Measurements from ENCODE around the gene MYORG.

The MYORG gene

GRCh38 chr9:34384368-34385165 lies 7.9 kb upstream of the MYORG start:
- no peak for DNase-seq

- no peak for DNase-seq
Measured at GRCh38 chr9:34383904-34384303, 7.2 kb upstream of the MYORG start.

GRCh38 chr9:34382879-34383278 lies 6.2 kb upstream of the MYORG start:
- DNase-seq, result no peak

- DNase-seq, result no peak
Measured at GRCh38 chr9:34382054-34382453, 5.4 kb upstream of the MYORG start.

- no peak for DNase-seq
Measured at GRCh38 chr9:34381323-34381722, 4.6 kb upstream of the MYORG start.

GRCh38 chr9:34380511-34381315 lies 4.0 kb upstream of the MYORG start:
- DNase-seq, result peak; percentile 79

- DNase-seq, result no peak
Measured at GRCh38 chr9:34380034-34380510, 3.4 kb upstream of the MYORG start.

- peak; percentile 89 for DNase-seq
Measured at GRCh38 chr9:34379334-34380033, 2.8 kb upstream of the MYORG start.

GRCh38 chr9:34378376-34379060 lies 1.8 kb upstream of the MYORG start:
- DNase-seq, result no peak

GRCh38 chr9:34377404-34377746 lies 677 bp upstream of the MYORG start:
- DNase-seq, result no peak

GRCh38 chr9:34375901-34376595 lies 650 bp downstream of the MYORG start:
- peak; percentile 64 for DNase-seq

GRCh38 chr9:34374905-34375552 lies 1.7 kb downstream of the MYORG start:
- DNase-seq, result no peak

- no peak for DNase-seq
Measured at GRCh38 chr9:34374339-34374738, 2.4 kb downstream of the MYORG start.

- DNase-seq, result no peak
Measured at GRCh38 chr9:34373749-34374148, 2.9 kb downstream of the MYORG start.

GRCh38 chr9:34372467-34373011 lies 4.2 kb downstream of the MYORG start:
- DNase-seq, result no peak

GRCh38 chr9:34371886-34372466 lies 4.7 kb downstream of the MYORG start:
- no peak for DNase-seq

- peak; percentile 28 for DNase-seq
Measured at GRCh38 chr9:34370970-34371880, 5.5 kb downstream of the MYORG start.

GRCh38 chr9:34370335-34370969 lies 6.2 kb downstream of the MYORG start:
- no peak for DNase-seq

- no peak for DNase-seq
Measured at GRCh38 chr9:34369636-34370035, 7.1 kb downstream of the MYORG start.
